K562 (cell line): ENCODE measurements around the gene HNRNPH1. TPM values are rescaled to one million over a fixed set of nuclear protein-coding genes. Genes with fewer than 3 reads are reported as not detected.
A peak's percentile ranks its signal among the peaks of the same experiment; 100 is the strongest.

Source experiments
- ASH1L ChIP-seq: fragments of 450-650 bp; IDR thresholded peaks from 2 replicates; pipeline ENCODE4 v1.6.1; 2018; ENCODE audit warnings: borderline replicate concordance, mild to moderate bottlenecking, low read depth; ENCODE audit not compliant: partially characterized antibody
- CBX8 ChIP-seq: fragments of 200-600 bp; sonication (generic); IDR thresholded peaks from 2 replicates; pipeline ENCODE4 v1.6.1; 2012; ENCODE audit warnings: borderline replicate concordance, mixed run types, low read depth, mild to moderate bottlenecking, moderate library complexity, mixed read lengths, low read length, control low read depth, inconsistent platforms; ENCODE audit not compliant: poor library complexity, severe bottlenecking; ENCODE audit errors: extremely low read depth
- CTBP1 ChIP-seq: fragments of 450-650 bp; IDR thresholded peaks from 2 replicates; pipeline ENCODE4 v1.6.1; 2016; ENCODE audit warnings: borderline replicate concordance
- FOXO4 ChIP-seq: fragments of 450-650 bp; formaldehyde crosslinking; IDR thresholded peaks from 2 replicates; pipeline ENCODE4 v1.4.0; 2020; ENCODE audit warnings: mild to moderate bottlenecking, moderate library complexity
- GABPA ChIP-seq: fragments of 200-800 bp; sonication (Bioruptor generic); conservative IDR thresholded peaks from 2 replicates; pipeline ENCODE4 v1.6.1; 2016; ENCODE audit warnings: low read depth, missing genetic modification characterization, missing compliant biosample characterization
- GABPB1 ChIP-seq: sonication (generic); formaldehyde crosslinking; IDR thresholded peaks from 2 replicates; pipeline ENCODE4 v1.8.0; 2022; ENCODE audit warnings: mild to moderate bottlenecking, missing genetic modification reagents
- ID3 ChIP-seq, 2 experiments: fragments of 250-450 bp in 1 of 2; fragments of 450-650 bp in 1 of 2; sonication (Bioruptor Pico) in 1 of 2; IDR thresholded peaks; 2 replicates each; pipeline versions ENCODE4 v1.6.1 to v1.8.0; 2016 to 2021; ENCODE audit warnings: mild to moderate bottlenecking in 2 of 2, moderate library complexity in 2 of 2, missing compliant biosample characterization in 1 of 2, missing genetic modification characterization in 1 of 2
- KLF1 ChIP-seq: fragments of 450-650 bp; IDR thresholded peaks from 2 replicates; pipeline ENCODE4 v1.6.1; 2016; ENCODE audit warnings: missing genetic modification characterization, missing compliant biosample characterization
- MYBL2 ChIP-seq, 2 experiments: fragments of 450-650 bp in 1 of 2; sonication (generic) in 1 of 2; formaldehyde crosslinking in 1 of 2; IDR thresholded peaks; 2 replicates each; pipeline versions ENCODE4 v1.6.1 to v1.8.1; 2017 to 2022; ENCODE audit warnings: borderline replicate concordance in 1 of 2, inconsistent platforms in 1 of 2, low read depth in 1 of 2, mild to moderate bottlenecking in 1 of 2, missing genetic modification reagents in 1 of 2, moderate library complexity in 1 of 2
- NR1H2 ChIP-seq: sonication (generic); formaldehyde crosslinking; IDR thresholded peaks from 2 replicates; pipeline ENCODE4 v1.4.0; 2020; ENCODE audit warnings: mild to moderate bottlenecking, missing genetic modification reagents
- RBM15 ChIP-seq: fragments of 200-400 bp; formaldehyde crosslinking; IDR thresholded peaks from 2 replicates; pipeline ENCODE4 v1.6.1; 2018; ENCODE audit warnings: mild to moderate bottlenecking, low read length, moderate library complexity; ENCODE audit not compliant: insufficient read depth
- RFX5 ChIP-seq: IDR thresholded peaks from 2 replicates; pipeline ENCODE4 v1.6.1; 2011; ENCODE audit warnings: low read depth, mild to moderate bottlenecking, improper control_type of control experiment, low read length
- SIX5 ChIP-seq, 2 experiments: IDR thresholded peaks; 2 replicates each; pipeline ENCODE4 v1.6.1; 2011; ENCODE audit warnings: low read length in 2 of 2, borderline replicate concordance in 1 of 2, low read depth in 1 of 2, mild to moderate bottlenecking in 1 of 2, moderate library complexity in 1 of 2; ENCODE audit not compliant: insufficient read depth in 1 of 2
- THRA ChIP-seq: fragments of 450-650 bp; IDR thresholded peaks from 2 replicates; pipeline ENCODE4 v1.6.1; 2017; ENCODE audit warnings: mild to moderate bottlenecking, moderate library complexity
- THRB ChIP-seq: fragments of 450-650 bp; formaldehyde crosslinking; conservative IDR thresholded peaks from 2 replicates; pipeline ENCODE4 v1.4.0; 2022; ENCODE audit warnings: mild to moderate bottlenecking, missing genetic modification characterization
- ZBTB26 ChIP-seq: fragments of 450-650 bp; formaldehyde crosslinking; IDR thresholded peaks from 2 replicates; pipeline ENCODE4 v1.4.0; 2022; ENCODE audit warnings: missing genetic modification characterization
- ZFP91 ChIP-seq: sonication (generic); formaldehyde crosslinking; IDR thresholded peaks from 2 replicates; pipeline ENCODE4 v1.8.0; 2022; ENCODE audit warnings: mild to moderate bottlenecking, missing genetic modification reagents
- ZNF561 ChIP-seq: fragments of 450-650 bp; formaldehyde crosslinking; conservative IDR thresholded peaks from 2 replicates; pipeline ENCODE4 v1.4.0; 2020; ENCODE audit warnings: mild to moderate bottlenecking, moderate library complexity
- ZNF75A ChIP-seq: fragments of 450-650 bp; formaldehyde crosslinking; IDR thresholded peaks from 2 replicates; pipeline ENCODE4 v1.4.0; 2020; ENCODE audit warnings: mild to moderate bottlenecking
- polyA plus RNA-seq, 8 experiments: library from polyadenylated mRNA; depleted of rRNA in 4 of 8; stranded (reverse) in 5 of 8; unstranded in 3 of 8; fragments of >200 nt; fragmentation: Nextera tagmentation in 2 of 8; fragmentation: Illumina TruSeq in 1 of 8; extraction: Ambion mirVana in 2 of 8; extraction: Trizol in 1 of 8; gene quantifications; 2 replicates each; pipeline versions ENCODE4 v1.2.1 to v1.2.3, GENCODE V29; 2011 to 2014; ENCODE audit warnings: inconsistent platforms in 1 of 8, missing spikeins in 1 of 8
- total RNA-seq, 7 experiments: library from RNA; depleted of rRNA in 6 of 7; stranded (reverse); fragments of >200 nt in 6 of 7; fragmentation: Illumina TruSeq in 2 of 7; extraction: Trizol in 2 of 7; gene quantifications; 2 replicates each; pipeline versions ENCODE4 v1.2.1 to v1.2.3, GENCODE V29; 2011 to 2021; ENCODE audit warnings: low replicate concordance in 1 of 7

The HNRNPH1 gene
- total and polyA plus RNA-seq, 9 of the 15 experiments (the other 6 are each of a cell fraction or from before 2014, with no cell fraction given): 103 to 656 (median 561) TPM

DNA sequence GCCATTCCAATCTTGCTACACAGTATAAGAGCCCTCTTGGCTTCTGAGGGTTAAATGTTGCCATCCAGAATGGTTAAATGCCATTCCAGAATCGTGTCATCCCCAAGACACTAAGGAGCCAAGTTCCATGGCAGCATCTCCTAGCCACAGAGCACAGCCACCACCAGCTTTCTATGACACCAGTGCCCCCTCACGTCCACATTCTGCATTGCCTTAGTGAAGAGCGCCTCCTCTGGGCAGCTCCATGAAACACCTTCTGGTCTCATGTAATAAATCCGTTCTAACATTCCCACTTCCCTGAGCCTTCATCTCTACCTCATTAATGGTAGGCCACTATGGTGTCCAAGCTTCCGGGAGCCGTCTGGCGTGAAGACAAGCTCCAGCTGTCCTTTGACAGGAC lies 44.9 kb upstream of the HNRNPH1 start (continued):
- no peak for TF ChIP-seq CBX8
- no peak for TF ChIP-seq RFX5
- TF ChIP-seq SIX5 (IDR thresholded peaks at IDR 0.05; ENCODE audit: borderline replicate concordance in 1 of 2, insufficient read depth in 1 of 2, low read depth in 1 of 2, low read length in 2 of 2): no peak
- TF ChIP-seq THRA: no peak
- TF ChIP-seq GABPB1 (CRISPR knock-in tag): no peak
- TF ChIP-seq THRB (CRISPR knock-in tag): no peak
- TF ChIP-seq CTBP1: no peak
- 0 out of 2 replicates have a peak, but pooled peaks have one; percentile 62 for TF ChIP-seq NR1H2
- no peak for TF ChIP-seq ID3 (CRISPR knock-in tag; IDR thresholded peaks at IDR 0.05)
- TF ChIP-seq ID3 (tag; IDR thresholded peaks at IDR 0.05): no peak
- TF ChIP-seq ZFP91 (CRISPR knock-in tag): no peak
- no peak for TF ChIP-seq KLF1 (tag)
- no peak for TF ChIP-seq GABPA (tag)
- TF ChIP-seq ZNF75A (CRISPR knock-in tag): no peak
- TF ChIP-seq FOXO4 (CRISPR knock-in tag): no peak
- no peak for TF ChIP-seq MYBL2 (IDR thresholded peaks at IDR 0.05; ENCODE audit: low read depth)
- TF ChIP-seq MYBL2 (CRISPR knock-in tag; IDR thresholded peaks at IDR 0.05; ENCODE audit: borderline replicate concordance): no peak
- TF ChIP-seq ASH1L: no peak
- no peak for TF ChIP-seq ZBTB26 (CRISPR knock-in tag)
- no peak for TF ChIP-seq ZNF561 (CRISPR knock-in tag)
- TF ChIP-seq RBM15: no peak
